Neural progenitor cell (in vitro differentiated cells): ENCODE results near the gene MFRP. TPM values are rescaled to one million over a fixed set of nuclear protein-coding genes. Genes with fewer than 3 reads are reported as not detected.
A peak's percentile ranks its signal among the peaks of the same experiment; 100 is the strongest.

Experiments
- DNase-seq: peaks from one replicate; pipeline ENCODE4 v3.0.0-alpha.2; 2016; ENCODE audit warnings: low spot score
- H2AFZ ChIP-seq: fragments of 200-600 bp; sonication (generic); replicated peaks from 2 replicates; pipeline ENCODE4 v1.6.1; 2016; ENCODE audit warnings: antibody characterized with exemption
- H3F3A ChIP-seq: fragments of 200-600 bp; sonication (generic); 2 replicates; pipeline ENCODE4 v1.6.1; 2016; ENCODE audit warnings: antibody characterized with exemption, low read depth
- H3K27ac ChIP-seq: fragments of 200-600 bp; sonication (generic); 2 replicates; pipeline ENCODE4 v1.5.1; 2016; ENCODE audit warnings: mild to moderate bottlenecking
- H3K27me3 ChIP-seq: fragments of 200-600 bp; sonication (generic); 2 replicates; pipeline ENCODE4 v1.6.1; 2016; ENCODE audit warnings: mild to moderate bottlenecking, moderate library complexity
- H3K36me3 ChIP-seq: fragments of 200-600 bp; sonication (generic); 2 replicates; pipeline ENCODE4 v1.5.1; 2016
- H3K4me1 ChIP-seq: fragments of 200-600 bp; sonication (generic); 2 replicates; pipeline ENCODE4 v1.6.1; 2016; ENCODE audit warnings: mixed run types
- H3K4me2 ChIP-seq: fragments of 200-600 bp; sonication (generic); 2 replicates; pipeline ENCODE4 v1.6.1; 2016
- H3K4me3 ChIP-seq: fragments of 200-600 bp; sonication (generic); 2 replicates; pipeline ENCODE4 v1.5.1; 2016
- H3K79me2 ChIP-seq: fragments of 200-600 bp; sonication (generic); 2 replicates; pipeline ENCODE4 v1.6.1; 2016; ENCODE audit warnings: low read depth
- H3K9ac ChIP-seq: fragments of 200-600 bp; sonication (generic); 2 replicates; pipeline ENCODE4 v1.6.1; 2016
- H3K9me3 ChIP-seq: fragments of 200-600 bp; sonication (generic); 2 replicates; pipeline ENCODE4 v1.5.1; 2016; ENCODE audit warnings: low read depth
- H4K20me1 ChIP-seq: fragments of 200-600 bp; sonication (generic); 2 replicates; pipeline ENCODE4 v1.6.1; 2016; ENCODE audit warnings: low read depth
- H3K27ac Mint-ChIP-seq: 3 replicates; pipeline ENCODE4 v1.8.0; 2021; ENCODE audit warnings: mixed read lengths
- H3K27me3 Mint-ChIP-seq: 2 replicates; pipeline ENCODE4 v1.8.0; 2022; ENCODE audit warnings: low read depth, mild to moderate bottlenecking, inconsistent platforms, moderate library complexity, mixed read lengths; ENCODE audit not compliant: insufficient read depth
- H3K36me3 Mint-ChIP-seq: 3 replicates; pipeline ENCODE4 v1.8.0; 2021; ENCODE audit warnings: mixed read lengths
- H3K4me1 Mint-ChIP-seq: 3 replicates; pipeline ENCODE4 v1.8.0; 2021; ENCODE audit warnings: mixed read lengths
- H3K4me3 Mint-ChIP-seq: 3 replicates; pipeline ENCODE4 v1.8.0; 2021; ENCODE audit warnings: mild to moderate bottlenecking, moderate library complexity, mixed read lengths
- H3K9me3 Mint-ChIP-seq: 3 replicates; pipeline ENCODE4 v1.8.0; 2020; ENCODE audit warnings: mixed read lengths
- EZH2 ChIP-seq: fragments of 200-600 bp; sonication (generic); IDR thresholded peaks from 2 replicates; pipeline ENCODE4 v1.6.1; 2017; ENCODE audit warnings: antibody characterized with exemption, mild to moderate bottlenecking, moderate library complexity
- EZH2phosphoT487 ChIP-seq: fragments of 200-600 bp; sonication (generic); IDR thresholded peaks from 2 replicates; pipeline ENCODE4 v1.6.1; 2017; ENCODE audit warnings: antibody characterized with exemption
- total RNA-seq: library from RNA; depleted of rRNA; stranded (reverse); fragments of >200 nt; gene quantifications from 2 replicates; pipeline ENCODE4 v1.2.3, GENCODE V29; 2015; ENCODE audit warnings: low replicate concordance
- TF ChIP-seq, protein P1 (sequence below): fragments of 200-600 bp; sonication (generic); IDR thresholded peaks from 2 replicates; pipeline ENCODE4 v1.5.1; 2017; ENCODE audit warnings: antibody characterized with exemption, mild to moderate bottlenecking

MFRP gene
- total RNA-seq, 1 donor from 2014 or later, result not detected

DNA sequence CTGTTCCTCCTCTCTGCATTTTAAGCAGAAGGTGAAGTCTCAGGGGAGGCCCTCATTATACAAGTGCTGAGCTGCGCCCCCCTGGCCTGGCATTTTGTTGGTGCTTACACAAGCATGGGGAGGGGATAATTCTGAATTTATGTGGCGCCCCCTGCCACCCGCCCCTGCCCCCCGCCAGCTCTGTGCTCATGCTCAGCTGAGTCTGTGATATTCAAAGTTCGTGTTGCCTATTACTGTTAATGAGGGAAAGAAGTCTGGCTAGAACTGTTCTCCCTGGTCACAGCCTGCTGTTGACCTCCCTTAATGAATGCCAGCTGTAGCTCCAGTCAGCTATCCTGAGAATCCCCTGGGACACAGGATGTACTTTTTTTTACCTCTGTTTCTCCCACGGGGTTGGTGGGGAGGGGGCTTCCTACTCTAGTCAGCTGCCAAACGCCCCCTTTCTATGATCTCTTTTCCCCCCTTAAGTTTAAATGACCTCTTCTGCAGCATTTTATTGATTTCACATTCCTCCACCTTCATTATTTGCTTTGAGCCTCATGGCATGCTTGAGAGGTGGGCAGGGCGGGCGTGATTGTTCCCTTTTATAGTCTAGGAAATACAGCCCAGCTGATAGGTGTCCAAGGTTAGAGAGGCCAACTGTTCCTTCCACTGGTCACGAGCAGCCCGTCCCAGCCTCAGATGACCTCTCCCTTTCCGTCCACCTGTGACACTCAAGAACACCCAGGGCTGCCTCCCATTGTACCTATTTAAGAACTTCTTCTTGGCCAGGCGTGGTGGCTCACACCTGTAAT lies 22.8 kb upstream of the MFRP start:
- Histone ChIP-seq H3F3A (no peaks in the 10 kb centered on the region), H3K9me3 (no peaks in the 10 kb centered on the region), H3K9ac (no peak overlapping the region), H3K27ac (no peak overlapping the region), H2AFZ (no peak overlapping the region), H3K27me3 (peaks cover 21% of the 10 kb centered on the region), H3K4me1 (peaks cover 20% of the 10 kb centered on the region), H3K4me2 (peak overlapping the region; percentile 3), H3K79me2 (no peaks in the 10 kb centered on the region), H4K20me1 (peaks cover 12% of the 10 kb centered on the region), H3K36me3 (no peaks in the 10 kb centered on the region), H3K4me3 (no peak overlapping the region)
- Mint-ChIP-seq H3K9me3 (peaks cover 2% of the 10 kb centered on the region), H3K36me3 (no peaks in the 10 kb centered on the region), H3K27me3 (peaks cover 21% of the 10 kb centered on the region), H3K27ac (no peak overlapping the region), H3K4me3 (no peak overlapping the region), H3K4me1 (peaks cover 62% of the 10 kb centered on the region)
- TF ChIP-seq EZH2, result no peak
- TF ChIP-seq, protein P1, sequence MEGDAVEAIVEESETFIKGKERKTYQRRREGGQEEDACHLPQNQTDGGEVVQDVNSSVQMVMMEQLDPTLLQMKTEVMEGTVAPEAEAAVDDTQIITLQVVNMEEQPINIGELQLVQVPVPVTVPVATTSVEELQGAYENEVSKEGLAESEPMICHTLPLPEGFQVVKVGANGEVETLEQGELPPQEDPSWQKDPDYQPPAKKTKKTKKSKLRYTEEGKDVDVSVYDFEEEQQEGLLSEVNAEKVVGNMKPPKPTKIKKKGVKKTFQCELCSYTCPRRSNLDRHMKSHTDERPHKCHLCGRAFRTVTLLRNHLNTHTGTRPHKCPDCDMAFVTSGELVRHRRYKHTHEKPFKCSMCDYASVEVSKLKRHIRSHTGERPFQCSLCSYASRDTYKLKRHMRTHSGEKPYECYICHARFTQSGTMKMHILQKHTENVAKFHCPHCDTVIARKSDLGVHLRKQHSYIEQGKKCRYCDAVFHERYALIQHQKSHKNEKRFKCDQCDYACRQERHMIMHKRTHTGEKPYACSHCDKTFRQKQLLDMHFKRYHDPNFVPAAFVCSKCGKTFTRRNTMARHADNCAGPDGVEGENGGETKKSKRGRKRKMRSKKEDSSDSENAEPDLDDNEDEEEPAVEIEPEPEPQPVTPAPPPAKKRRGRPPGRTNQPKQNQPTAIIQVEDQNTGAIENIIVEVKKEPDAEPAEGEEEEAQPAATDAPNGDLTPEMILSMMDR, result no peak
- no peak for TF ChIP-seq EZH2phosphoT487
- DNase-seq, result no peak

DNA sequence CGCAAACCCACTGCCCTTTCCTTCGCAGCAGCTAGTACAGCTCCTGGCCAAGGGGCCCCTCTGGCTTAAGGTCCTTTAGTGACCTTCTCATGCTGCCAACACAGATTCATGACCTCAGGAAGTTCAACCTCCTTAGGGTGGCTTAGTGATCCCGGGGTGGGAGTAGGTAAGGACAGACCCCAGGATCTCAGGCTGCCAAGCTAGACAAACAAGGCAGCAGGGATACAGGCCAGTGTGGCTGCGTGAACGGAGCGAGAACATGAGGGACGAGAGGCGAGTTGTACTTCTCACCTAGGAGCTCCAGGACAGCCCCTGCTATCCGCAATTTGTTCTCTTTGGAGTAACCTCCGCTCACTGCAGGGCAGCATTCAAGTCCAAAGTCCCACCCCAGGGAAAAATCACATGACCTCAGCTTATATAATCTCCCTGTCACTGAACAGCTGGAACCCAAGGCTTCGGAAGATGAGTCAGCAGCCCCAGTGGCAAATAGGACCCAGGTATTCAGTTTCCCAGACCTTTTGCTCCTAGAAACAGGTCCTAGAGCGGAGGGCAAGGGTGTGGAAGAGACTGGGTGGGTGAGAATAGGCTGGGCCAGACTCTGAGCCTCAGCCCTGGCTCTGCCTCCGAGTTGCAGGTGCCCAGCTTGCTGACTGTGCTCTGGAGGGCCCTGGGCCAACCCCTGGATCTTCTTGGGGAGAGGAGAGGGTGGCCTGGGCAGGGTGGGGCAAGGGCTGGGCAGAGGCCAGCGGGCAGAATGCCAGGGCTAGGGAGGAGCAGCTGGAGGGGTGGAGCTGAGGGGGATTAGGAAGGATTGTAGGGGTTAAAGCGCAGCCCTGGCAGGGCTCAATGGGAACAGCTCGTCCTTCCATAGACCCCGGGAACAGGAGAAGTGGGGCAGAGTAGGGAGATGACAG lies 21.9 kb upstream of the MFRP start:
- peaks cover 30% of the 10 kb centered on the region for H3K27me3 ChIP-seq
- peaks cover under 1% of the 10 kb centered on the region for H3F3A ChIP-seq
- peak overlapping the region; percentile 37 for H3K27ac Mint-ChIP-seq
- peak; percentile 52 for DNase-seq
- H3K4me2 ChIP-seq, result peak overlapping the region; percentile 3
- H3K4me1 ChIP-seq, result peaks cover 21% of the 10 kb centered on the region
- H3K36me3 ChIP-seq, result no peaks in the 10 kb centered on the region
- peaks cover 21% of the 10 kb centered on the region for H3K27me3 Mint-ChIP-seq
- H3K9me3 ChIP-seq, result no peaks in the 10 kb centered on the region
- H3K4me1 Mint-ChIP-seq, result peaks cover 56% of the 10 kb centered on the region
- H3K36me3 Mint-ChIP-seq, result no peaks in the 10 kb centered on the region
- H3K4me3 Mint-ChIP-seq, result no peak overlapping the region
- no peak overlapping the region for H2AFZ ChIP-seq
- TF ChIP-seq, protein P1, result no peak
- TF ChIP-seq EZH2phosphoT487 (no peak), EZH2 (no peak)
- peaks cover 2% of the 10 kb centered on the region for H3K9me3 Mint-ChIP-seq
- H3K79me2 ChIP-seq, result no peaks in the 10 kb centered on the region
- H4K20me1 ChIP-seq, result peaks cover 16% of the 10 kb centered on the region
- no peak overlapping the region for H3K4me3 ChIP-seq
- H3K9ac ChIP-seq, result no peak overlapping the region
- H3K27ac ChIP-seq, result no peak overlapping the region

DNA sequence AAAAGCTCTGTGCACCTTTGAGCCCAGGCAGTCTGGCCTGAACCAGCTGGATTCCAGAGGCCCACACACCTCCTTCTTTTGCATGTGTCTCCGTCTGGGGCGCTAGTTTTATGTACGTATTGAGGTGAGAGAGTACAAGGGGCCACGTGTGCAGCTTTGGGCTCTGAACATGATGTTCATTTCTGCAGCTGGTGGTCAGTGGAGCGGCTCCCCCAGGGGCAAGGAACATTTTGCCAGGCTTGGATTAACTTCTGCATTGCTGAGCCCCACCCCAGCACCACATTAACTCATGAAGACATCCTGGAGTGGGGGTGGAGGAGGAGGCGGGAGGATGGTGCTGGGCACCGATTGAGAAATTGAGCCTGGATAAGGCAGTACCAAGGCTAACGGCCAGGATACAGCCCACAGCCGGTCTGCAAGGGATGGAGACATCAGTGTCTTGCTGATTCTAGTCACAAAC lies 21.2 kb upstream of the MFRP start:
- Histone ChIP-seq H4K20me1 (peaks cover 22% of the 10 kb centered on the region), H3K4me3 (no peak overlapping the region), H3K27me3 (peaks cover 37% of the 10 kb centered on the region), H3K4me1 (peaks cover 25% of the 10 kb centered on the region), H2AFZ (no peak overlapping the region), H3K4me2 (no peak overlapping the region), H3K36me3 (no peaks in the 10 kb centered on the region), H3K9ac (no peak overlapping the region), H3K27ac (no peak overlapping the region), H3K9me3 (no peaks in the 10 kb centered on the region), H3F3A (peaks cover 8% of the 10 kb centered on the region), H3K79me2 (no peaks in the 10 kb centered on the region)
- Mint-ChIP-seq H3K27me3 (peaks cover 23% of the 10 kb centered on the region), H3K4me1 (peaks cover 56% of the 10 kb centered on the region), H3K4me3 (no peak overlapping the region), H3K36me3 (no peaks in the 10 kb centered on the region), H3K9me3 (peaks cover 2% of the 10 kb centered on the region), H3K27ac (no peak overlapping the region)
- TF ChIP-seq, protein P1, result no peak
- TF ChIP-seq EZH2phosphoT487 (no peak), EZH2 (no peak)
- DNase-seq, result no peak
